ENCODE data around the gene C1R. TPM values are rescaled to one million over a fixed set of nuclear protein-coding genes. Genes with fewer than 3 reads are reported as not detected.

C1R gene
- total and polyA plus RNA-seq, 2 of the 8 experiments (the other 6 are each of a cell fraction or from before 2014, with no cell fraction given), result 6.9 to 16.3 TPM

DNA sequence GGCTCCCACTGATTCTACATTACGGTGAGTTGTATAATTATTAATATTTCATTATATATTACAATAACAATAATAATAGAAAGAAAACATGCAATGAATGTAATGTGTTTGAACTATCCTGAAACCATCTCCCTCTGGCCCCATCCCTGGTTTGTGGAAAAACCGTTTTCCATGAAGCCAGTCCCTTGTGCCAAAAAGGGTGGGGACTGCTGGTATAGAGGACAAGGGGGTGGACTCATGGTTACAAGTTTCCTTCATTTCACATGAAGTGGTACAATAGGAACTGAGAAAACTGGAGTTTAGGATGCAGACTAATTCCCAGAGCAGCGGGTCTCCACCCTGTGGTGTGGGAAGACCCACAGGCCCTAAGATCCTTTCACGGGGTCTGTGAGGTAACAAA lies 19.8 kb upstream of the C1R start:
- no peak overlapping the region for H3K23ac ChIP-seq (ENCODE audit: insufficient read length)
- H2BK120ac ChIP-seq (replicated peaks; ENCODE audit: low read depth, low read length), result no peak overlapping the region
- no peak for DNase-seq (ENCODE audit: low read depth in 1 of 2, low spot score in 2 of 2)
- no peak overlapping the region for H2BK20ac ChIP-seq (ENCODE audit: low read length)
- no peaks in the 10 kb centered on the region for H3K36me3 ChIP-seq (ENCODE audit: control insufficient read depth in 2 of 4, insufficient read depth in 4 of 4, low read length in 3 of 4)
- no peak overlapping the region for H2BK12ac ChIP-seq (ENCODE audit: low read depth, low read length)
- no peaks in the 10 kb centered on the region for H3K27me3 ChIP-seq (replicated peaks in 1 of 4; ENCODE audit: control insufficient read depth in 3 of 4, extremely low read depth in 1 of 4, insufficient read depth in 3 of 4, low read length in 3 of 4)
- POLR2A ChIA-PET (ENCODE audit: partially characterized antibody), result interaction anchor here (0.9 to 4.9 kb wide), 6 partner anchors 12 to 243 kb away, joined by 3 to 25 read pairs (median 6); partner anchors contain the start of genes C12orf57, CLSTN3 and RNU7-1
- no peak overlapping the region for H4K91ac ChIP-seq (replicated peaks; ENCODE audit: insufficient read length, low read length)
- no peak overlapping the region for H4K8ac ChIP-seq (ENCODE audit: extremely low read depth, insufficient read depth, low read length)
- no peak overlapping the region for H2AK5ac ChIP-seq (ENCODE audit: low read depth, low read length)
- WGBS, 2 experiments (ENCODE audit: extremely low coverage in 1 of 2, insufficient coverage in 1 of 2, insufficient read length in 1 of 2, insufficient replicate concordance in 2 of 2, low coverage in 1 of 2, low lambda C conversion rate in 2 of 2, missing lambda C conversion rate in 1 of 2), result 88% methylated on average over 4 of the region's 4 CpGs; no CpG with 5 or more reads in 1 of the 2 experiments
- H3K4me2 ChIP-seq (ENCODE audit: insufficient read depth in 1 of 2, low read depth in 2 of 2, low read length in 2 of 2), result no peak overlapping the region
- no peaks in the 10 kb centered on the region for H3K79me2 ChIP-seq (ENCODE audit: control insufficient read depth in 1 of 2, insufficient read depth in 2 of 2, low read length in 2 of 2)
- H2AFZ ChIP-seq (ENCODE audit: low read length), result no peak overlapping the region
- H4K5ac ChIP-seq (ENCODE audit: insufficient read length, low read depth, low read length), result no peak overlapping the region
- FAIRE-seq, result no peak
- peaks cover 4% of the 10 kb centered on the region for H3K23me2 ChIP-seq (ENCODE audit: low read depth, low read length)
- H3K79me1 ChIP-seq (ENCODE audit: low read depth, low read length), result no peaks in the 10 kb centered on the region
- no peak overlapping the region for H3K18ac ChIP-seq (ENCODE audit: extremely low read depth, low read length)
- H2BK15ac ChIP-seq (ENCODE audit: low read length), result no peak overlapping the region
- no peak overlapping the region for H3K4me3 ChIP-seq (ENCODE audit: extremely low read depth in 1 of 4, insufficient read depth in 2 of 4, low read depth in 3 of 4, low read length in 4 of 4)
- H2BK5ac ChIP-seq (ENCODE audit: low read depth, low read length), result no peak overlapping the region
- no peak overlapping the region for H3K4ac ChIP-seq (replicated peaks; ENCODE audit: insufficient read length, low read depth, low read length)
- H3K14ac ChIP-seq (ENCODE audit: insufficient read length), result no peak overlapping the region
- 0 out of 7 replicates have a peak, but pooled peaks cover 0 to 2% (median 0%) of the 10 kb centered on the region in 4 experiments for H3K4me1 ChIP-seq (replicated peaks in 1 of 4; ENCODE audit: control insufficient read depth in 3 of 4, insufficient read depth in 4 of 4, low read length in 3 of 4)
- H4K20me1 ChIP-seq (replicated peaks in 1 of 2; ENCODE audit: control insufficient read depth in 1 of 2, insufficient read depth in 2 of 2, low read length in 2 of 2), result peaks cover 0 to 1% of the 10 kb centered on the region in 2 experiments
- no peak overlapping the region for H3K56ac ChIP-seq (replicated peaks; ENCODE audit: insufficient read length, low read depth, low read length)
- CTCF ChIA-PET (ENCODE audit: partially characterized antibody), result interaction anchor here (0.6 to 4.1 kb wide), 32 partner anchors 9 to 243 kb away, joined by 3 to 58 read pairs (median 4); partner anchors contain the start of genes C1S and LPCAT3
- no peak overlapping the region for H3K27ac ChIP-seq (ENCODE audit: low read depth, low read length)
- no peaks in the 10 kb centered on the region for H3K9me3 ChIP-seq (ENCODE audit: insufficient read depth in 2 of 2, low read depth in 1 of 2, low read length in 1 of 2)
- no peak overlapping the region for H3K9ac ChIP-seq (replicated peaks in 1 of 4; ENCODE audit: extremely low read depth in 1 of 4, low read depth in 3 of 4, low read length in 3 of 4)
- TF ChIP-seq BRCA1 (IDR thresholded peaks at IDR 0.05; ENCODE audit: low read depth, low read length) (no peak), CHD2 (IDR thresholded peaks at IDR 0.05; ENCODE audit: low read length) (no peak), TAF7 (optimal IDR thresholded peaks at IDR 0.05; ENCODE audit: borderline replicate concordance, low read depth, low read length) (no peak), TAF1 (IDR thresholded peaks at IDR 0.05; ENCODE audit: low read depth, low read length) (no peak), EGR1 (IDR thresholded peaks at IDR 0.05; ENCODE audit: borderline replicate concordance, low read depth, low read length) (no peak), POLR2A (IDR thresholded peaks at IDR 0.05; ENCODE audit: control extremely low read depth in 1 of 2, low read depth in 2 of 2, low read length in 2 of 2) (no peak), KDM4A (IDR thresholded peaks at IDR 0.05; ENCODE audit: low read depth, low read length, severe bottlenecking) (no peak), HDAC2 (IDR thresholded peaks at IDR 0.05; ENCODE audit: borderline replicate concordance in 1 of 2, low read depth in 2 of 2, low read length in 2 of 2) (no peak), USF2 (IDR thresholded peaks at IDR 0.05; ENCODE audit: low read length) (no peak), POU5F1 (IDR thresholded peaks at IDR 0.05; ENCODE audit: low read depth, low read length) (no peak)
- TF ChIP-seq, protein P1, sequence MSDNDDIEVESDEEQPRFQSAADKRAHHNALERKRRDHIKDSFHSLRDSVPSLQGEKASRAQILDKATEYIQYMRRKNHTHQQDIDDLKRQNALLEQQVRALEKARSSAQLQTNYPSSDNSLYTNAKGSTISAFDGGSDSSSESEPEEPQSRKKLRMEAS (IDR thresholded peaks at IDR 0.05), result no peak
